Amygdala (tissue), 56 donors: ENCODE results near the gene SVIL.

ENCODE experiments used
- DNase-seq, 56 donors: peaks; one replicate each; lab custom pipeline; 2025; lab: John Stamatoyannopoulos, UW

Gene SVIL, protein sequence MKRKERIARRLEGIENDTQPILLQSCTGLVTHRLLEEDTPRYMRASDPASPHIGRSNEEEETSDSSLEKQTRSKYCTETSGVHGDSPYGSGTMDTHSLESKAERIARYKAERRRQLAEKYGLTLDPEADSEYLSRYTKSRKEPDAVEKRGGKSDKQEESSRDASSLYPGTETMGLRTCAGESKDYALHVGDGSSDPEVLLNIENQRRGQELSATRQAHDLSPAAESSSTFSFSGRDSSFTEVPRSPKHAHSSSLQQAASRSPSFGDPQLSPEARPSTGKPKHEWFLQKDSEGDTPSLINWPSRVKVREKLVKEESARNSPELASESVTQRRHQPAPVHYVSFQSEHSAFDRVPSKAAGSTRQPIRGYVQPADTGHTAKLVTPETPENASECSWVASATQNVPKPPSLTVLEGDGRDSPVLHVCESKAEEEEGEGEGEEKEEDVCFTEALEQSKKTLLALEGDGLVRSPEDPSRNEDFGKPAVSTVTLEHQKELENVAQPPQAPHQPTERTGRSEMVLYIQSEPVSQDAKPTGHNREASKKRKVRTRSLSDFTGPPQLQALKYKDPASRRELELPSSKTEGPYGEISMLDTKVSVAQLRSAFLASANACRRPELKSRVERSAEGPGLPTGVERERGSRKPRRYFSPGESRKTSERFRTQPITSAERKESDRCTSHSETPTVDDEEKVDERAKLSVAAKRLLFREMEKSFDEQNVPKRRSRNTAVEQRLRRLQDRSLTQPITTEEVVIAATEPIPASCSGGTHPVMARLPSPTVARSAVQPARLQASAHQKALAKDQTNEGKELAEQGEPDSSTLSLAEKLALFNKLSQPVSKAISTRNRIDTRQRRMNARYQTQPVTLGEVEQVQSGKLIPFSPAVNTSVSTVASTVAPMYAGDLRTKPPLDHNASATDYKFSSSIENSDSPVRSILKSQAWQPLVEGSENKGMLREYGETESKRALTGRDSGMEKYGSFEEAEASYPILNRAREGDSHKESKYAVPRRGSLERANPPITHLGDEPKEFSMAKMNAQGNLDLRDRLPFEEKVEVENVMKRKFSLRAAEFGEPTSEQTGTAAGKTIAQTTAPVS (N-terminal part only)

DNA sequence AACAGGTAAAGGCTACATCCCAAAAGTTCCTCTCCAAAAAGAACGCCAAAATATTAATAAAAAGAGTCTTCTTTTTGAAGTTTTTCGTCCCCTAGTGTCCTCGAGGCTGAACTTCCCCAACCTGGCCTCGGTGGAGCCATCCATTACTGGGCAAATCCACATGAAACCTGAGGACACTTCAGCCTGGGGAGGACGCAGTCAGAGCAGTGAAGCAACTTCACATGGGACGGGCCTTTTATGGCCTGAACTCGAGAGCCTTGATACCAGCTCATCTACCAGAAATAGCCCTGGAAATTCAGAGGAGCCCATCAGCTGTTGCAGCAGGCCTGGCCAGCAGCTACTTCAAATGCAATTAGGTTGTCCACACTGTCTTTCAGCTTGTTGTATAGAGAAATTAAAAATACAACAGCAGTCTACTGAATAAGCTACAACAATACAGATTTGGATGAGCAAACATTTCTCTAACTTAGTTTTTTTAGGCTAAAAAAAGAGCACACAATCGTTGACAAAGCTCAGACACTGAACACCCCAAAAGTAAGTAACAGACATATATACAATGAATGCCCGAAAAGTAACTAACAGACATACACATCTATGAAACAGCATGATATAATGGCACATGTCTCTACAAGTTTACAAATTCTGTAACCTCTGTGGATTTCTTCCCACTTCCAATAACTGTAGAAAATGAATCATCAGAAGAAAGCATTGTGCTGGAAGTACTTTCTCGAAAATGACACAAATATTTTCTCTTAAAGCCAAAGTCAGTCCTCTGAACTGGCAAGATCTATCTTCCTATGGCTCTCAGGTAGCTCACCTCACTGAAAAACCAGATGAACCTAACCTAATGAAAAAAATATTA lies at the start of gene SVIL:
Gene SVIL (minus strand): TSS at position 208 of the 862 bp plus-strand sequence. CDS start 79,913 bp downstream, outside the sequence.
- no peak for DNase-seq

DNA sequence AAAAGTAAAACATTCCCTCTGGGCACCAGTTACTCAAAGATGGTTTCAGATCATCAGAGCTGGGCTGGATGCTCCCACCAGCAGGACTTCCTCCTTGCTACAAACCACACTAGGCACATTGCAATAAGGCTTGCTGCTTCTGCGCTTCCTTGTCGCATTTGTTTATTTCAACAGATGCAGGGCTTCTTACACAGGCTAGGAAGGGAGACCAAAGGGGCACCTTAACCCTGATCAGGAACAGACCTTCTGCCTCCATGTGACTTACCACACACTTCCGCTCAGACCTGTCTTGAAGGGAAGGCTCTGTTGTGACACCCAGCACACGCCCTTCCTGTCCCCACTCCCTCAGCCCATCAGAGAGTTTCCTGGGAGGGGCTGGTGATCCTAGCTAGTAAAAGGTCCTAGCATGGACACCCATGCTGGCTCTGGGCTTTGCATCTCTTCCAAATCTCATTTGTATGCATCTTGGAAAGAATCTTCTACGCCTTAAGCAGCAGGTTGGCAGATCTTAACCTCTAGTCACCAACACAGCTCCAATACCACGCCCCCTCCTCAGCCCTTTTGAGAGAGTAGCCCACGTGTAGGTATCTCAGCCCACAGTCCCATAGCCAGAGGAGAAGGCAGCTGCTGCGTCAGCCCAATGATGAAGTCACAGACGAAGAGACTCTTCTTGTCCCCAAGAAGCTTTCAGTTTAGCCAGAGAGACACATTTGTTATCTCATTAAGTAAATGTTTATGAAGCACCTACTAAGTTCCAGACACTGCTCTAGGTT lies 47.1 kb upstream of the SVIL start:
- no peak for DNase-seq

DNA sequence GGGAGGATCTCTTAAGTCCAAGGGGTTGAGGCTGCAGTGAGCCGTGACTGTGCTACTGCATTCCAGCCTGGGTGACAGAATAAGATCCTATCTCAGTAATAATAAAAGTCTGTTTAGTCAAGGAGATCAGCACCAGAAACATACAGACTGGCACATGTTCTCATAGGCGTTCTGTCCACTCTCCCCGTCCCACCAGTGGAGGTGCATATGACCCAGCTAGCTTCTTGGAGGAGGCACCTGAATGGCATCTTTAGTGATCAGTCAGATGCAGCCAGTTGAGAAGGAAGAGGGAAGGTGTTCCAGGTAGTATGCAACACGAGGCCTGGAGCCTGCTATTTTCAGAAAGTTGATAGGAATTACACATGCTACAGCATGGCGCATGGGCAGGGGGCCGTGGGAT lies 45.3 kb upstream of the SVIL start:
- no peak for DNase-seq

DNA sequence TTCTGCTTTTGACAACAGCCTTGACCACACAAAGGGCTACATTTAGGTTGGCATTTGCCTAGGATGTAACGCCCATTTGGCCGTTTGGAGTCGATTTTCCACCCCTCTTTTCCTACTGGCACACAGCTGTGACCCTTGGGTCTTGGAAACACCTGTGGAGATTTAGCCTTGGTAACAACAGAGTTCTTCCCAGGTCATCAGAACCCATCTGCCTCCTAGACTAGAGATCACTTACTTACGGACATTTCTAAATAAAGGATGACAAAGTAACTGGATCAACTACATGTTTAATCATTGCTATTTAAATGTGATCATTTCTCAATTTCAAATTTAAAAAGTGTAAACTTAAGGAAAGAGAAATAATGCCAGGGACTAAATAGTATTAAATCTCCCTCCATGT lies 42.0 kb upstream of the SVIL start:
- DNase-seq: no peak

DNA sequence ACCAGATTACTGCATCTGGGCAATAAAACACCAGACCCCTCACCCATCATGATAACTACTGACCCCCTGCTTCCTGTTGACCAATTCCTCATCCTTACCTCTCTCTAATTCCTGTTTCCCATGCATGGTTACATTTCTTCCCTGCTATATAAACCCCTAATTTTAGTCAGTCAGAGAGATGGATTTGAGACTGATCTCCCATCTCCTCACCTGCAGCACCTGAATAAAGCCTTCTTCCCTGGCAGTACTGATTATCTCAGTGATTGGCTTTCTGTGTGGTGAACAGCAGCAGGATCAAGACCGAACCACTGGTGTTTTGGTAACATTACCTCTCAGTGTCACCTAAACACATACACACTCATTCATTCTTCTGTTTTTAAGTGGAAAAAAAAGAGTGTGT lies 41.2 kb upstream of the SVIL start:
- DNase-seq: no peak

DNA sequence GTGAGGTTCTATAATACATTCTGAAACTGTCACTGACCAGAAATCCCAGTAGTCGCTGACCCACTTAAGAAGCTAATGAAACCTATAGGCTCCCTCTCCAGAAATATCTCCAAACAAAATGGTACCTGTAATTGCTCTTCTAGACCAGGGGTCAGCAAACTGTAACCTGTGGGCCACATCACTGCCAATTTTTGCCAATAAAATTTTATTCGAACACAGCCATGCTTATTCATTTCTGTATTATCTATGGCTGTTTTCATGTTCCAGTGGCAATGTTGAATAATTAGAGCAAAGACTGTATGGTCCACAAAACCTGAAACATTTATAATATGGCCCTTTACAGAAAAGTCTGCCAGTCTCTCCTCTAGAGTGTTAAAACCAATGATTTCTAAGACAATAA lies 37.2 kb upstream of the SVIL start:
- DNase-seq: no peak

DNA sequence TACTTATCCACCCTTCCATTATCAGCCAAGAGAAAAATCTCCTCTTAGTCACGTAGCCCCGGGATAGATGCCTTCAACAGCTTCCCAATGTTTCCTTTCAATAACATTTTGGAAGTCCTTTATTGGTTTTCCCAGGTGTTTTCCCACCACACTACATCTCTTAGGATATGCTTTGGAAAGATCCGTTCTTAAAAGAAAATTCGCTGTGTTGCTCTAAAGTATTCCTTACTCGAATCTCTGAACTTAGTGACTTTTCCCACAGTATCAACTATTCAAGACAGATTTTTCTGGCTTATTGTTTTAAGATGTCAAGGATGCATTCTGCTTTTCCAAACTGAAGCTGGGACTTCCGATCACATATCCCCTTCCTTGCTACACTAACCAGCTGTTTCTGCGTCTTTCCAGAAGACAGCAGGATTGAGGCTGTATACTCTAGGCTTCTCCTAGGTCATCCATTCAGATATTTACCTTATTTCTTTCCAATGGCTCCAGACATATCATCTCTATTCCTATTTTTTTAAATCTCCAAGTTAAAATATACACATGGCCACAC lies 36.5 kb upstream of the SVIL start:
- no peak for DNase-seq

DNA sequence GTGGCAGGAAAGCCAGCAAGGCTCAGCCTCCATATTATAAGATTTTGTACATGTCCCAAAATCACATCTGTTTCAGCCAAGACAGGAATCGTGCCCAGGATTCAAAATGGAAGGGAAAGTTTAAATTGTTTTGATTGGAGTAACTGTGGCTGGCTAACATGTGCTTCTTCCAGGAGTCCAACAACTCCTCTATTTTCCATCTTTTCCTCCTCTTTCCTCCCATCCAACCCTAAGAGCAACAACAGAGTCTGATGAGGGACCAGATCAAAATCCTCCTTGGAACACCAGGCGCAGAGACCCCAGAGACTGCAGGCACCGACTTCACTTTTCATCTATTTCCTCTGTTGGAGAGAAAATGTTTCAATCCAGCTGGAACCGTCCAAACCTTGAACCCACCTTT lies 36.0 kb upstream of the SVIL start:
- no peak for DNase-seq

DNA sequence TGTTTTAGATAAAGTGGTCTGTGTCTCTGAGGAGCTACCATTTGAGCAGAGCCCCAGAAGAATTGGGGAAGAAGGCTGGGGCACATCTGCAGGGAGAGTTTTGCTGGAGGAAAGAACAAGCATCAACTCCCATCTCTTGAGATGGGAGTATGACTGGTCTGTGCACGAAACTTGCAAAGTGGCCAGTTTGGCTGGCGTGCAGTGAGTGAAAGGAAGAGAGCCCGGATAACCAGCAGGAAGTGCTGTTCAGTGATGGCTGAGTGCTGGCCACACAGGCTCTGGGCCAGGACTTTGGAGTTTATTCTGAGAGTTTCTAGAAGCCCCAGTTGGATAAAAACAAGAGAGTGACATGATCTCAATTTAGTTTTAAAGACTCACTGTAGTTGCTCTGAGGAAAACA lies 34.4 kb upstream of the SVIL start:
- DNase-seq: no peak

DNA sequence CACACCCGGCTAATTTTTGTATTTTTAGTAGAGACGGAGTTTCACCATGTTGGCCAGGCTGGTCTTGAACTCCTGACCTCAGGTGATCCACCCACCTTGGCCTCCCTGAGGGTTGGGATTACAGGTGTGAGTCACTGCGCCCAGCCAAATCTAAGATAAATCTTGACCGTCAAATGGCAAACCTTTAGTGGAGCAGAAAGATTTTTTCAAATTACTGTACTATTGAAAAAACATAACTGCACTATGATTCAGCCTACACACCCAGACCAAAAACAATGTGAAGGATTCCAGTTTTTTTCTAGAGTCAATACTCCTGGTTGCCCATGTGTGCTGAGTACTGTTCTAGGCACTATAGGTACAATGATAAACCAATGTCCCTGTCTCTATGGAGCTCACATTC lies 33.9 kb upstream of the SVIL start:
- no peak for DNase-seq

DNA sequence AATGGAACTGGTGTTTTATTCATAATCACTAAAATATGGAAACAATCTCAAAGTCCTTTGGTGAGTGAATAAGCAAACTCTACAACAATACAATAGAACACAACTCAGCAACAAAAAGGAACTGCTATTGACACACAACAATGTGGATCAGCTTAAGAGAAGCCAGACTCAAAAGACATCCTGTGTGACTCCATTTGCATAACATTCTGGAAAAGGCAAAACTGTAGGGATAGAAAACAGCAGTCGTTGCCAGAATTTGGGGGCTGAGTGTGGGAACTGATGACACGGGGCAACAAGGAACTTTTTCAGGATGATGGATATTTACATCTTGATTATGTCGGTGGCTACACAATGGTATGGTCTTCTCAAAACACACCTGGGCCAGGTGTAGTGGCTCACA lies 32.4 kb upstream of the SVIL start:
- no peak for DNase-seq

DNA sequence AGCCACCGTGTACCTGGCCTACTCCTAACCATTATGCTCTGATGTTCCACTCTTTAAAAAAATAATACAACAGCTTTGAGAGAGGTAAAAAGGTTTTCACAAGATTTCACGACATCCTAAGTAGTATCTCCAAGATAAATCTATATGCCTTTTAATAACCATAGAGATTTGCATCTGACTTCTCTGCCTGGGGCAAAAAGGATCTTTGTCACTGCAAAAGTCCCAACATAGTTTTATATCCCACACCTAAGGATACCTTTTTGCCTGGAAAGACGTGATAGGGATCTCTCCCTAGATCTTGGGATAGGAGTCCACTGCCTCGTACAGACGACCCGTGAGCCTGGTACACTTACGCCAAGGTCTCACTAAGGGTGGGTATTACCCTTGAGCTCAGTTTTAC lies 31.4 kb upstream of the SVIL start:
- no peak for DNase-seq

DNA sequence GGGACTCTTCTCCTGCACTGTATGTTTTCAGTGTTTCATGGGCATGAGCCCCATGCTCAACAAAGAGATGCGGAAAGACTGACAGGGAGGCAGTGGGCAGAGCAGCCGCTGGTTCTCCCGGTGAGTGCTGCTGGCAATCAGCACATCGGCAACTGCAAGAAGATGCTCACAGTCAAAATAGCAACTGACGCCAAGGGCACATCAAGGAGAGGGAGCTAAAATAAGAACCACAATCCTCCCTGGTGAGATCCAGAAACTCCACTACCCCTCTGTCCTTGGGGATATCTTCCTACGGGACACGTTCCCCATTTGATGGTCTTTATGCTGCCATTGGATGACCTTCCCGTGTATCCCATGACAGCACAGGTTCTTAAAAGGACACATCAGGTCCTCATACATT lies 28.9 kb upstream of the SVIL start:
- DNase-seq: no peak

DNA sequence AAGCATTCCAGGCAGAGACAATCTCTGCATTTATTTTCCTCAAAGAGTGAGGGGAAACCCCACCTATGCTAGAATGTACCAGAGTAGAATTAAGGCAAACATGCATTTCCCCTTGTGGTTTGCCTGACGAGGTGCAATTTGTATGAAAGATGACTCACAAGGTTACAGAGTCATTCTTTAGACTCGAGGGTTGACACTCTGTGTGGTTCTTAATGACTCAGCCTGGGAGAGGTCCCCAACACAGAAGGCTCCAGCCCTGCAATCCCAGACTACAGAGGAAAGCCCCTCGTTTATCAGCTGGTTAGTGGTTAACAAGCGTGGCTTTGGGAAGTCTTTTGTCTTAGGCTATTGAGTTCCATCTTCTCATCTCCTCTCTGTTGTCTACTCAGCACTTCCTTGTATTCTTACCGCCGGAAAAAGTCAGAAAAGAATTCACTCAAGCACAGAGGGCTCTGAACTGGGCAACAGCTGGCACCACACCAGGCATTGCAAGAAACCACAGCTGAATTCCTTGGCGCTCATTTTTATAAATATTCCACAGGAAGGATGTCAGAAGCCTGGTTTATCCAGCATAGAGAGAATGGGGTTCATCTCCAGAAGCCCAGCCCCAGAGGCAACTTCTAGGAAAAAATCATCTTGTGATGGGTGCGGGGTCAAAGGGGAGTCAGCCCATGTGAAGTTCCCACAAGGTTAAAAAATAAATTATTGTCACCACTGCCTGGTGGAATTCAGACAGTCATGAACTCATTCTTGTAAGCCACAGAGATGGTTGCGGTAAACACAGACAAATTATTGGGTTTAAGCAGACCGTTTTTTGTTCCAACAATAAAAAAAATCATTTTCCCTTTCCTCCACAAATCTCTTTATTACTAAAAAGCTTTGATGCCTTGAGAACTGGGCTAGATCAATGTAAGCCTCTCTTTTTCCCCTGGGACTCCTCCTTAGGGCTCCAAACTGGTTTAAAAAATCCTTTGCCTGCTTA lies 24.5 kb upstream of the SVIL start:
- DNase-seq: no peak

DNA sequence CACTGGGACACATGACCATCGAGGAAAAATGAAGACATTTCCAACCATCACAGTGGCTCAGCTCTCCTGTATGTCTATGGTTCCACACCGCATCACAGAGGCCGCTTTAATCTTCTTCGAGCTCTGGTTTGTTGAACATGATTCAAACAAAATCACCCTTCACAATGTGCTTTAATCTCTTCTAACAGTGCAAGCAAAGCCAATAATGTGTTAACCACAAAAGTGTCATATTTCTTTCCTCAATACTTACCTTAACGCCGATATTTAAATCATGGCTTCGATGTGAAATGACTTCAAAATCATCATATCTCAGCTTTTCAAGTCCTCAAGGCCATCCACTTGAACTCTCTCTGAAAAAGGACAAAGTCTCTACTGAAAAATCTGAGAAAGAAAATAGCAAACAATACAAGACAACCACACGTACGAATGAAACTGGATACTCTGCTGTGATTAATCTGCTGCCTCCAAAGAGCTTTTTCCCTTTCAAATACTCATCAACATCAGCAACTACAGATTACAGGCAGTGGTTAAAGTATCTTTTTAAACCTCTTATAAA lies 23.0 kb upstream of the SVIL start:
- DNase-seq: no peak

DNA sequence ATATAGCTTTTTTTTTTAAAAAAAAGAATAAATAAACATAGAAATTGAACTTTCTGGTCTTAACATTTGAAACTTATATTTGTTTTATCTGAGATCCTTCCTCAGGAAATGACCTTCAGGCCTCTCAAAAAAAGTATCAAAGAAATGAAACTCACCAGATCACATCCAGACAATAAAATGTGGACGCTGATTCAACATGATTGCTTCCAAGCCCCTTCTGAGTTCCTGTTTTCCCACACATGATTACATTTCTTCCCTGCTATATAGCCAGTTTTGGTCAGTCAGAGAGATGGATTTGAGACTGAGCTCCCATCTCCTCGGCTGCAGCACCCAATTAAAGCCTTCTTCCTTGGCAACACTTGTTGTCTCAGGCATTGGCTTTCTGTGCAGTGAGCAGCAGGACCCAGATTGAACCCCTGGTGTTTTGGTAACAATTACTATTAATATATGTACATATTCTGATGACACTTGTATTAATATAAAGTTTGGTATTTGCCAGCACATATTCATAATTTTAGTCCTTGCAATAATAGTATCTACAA lies 21.8 kb upstream of the SVIL start:
- no peak for DNase-seq

DNA sequence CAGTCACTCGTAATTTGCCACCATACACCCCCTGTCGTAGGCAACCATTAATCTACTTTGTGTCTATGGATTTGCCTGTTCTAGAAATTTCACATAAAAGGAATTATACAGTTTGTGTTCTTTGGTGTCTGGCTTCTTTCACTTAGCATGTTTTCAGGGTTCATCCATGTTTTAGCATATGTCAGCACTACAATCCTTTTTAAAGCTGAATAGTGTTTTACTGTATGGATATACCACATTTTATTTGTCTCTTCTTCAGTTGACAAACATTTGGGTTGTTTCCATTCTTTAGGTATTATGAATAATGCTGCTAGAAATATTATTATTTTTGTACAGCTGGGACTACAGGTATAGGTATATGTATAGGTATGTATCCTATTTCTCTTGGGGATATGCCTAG lies 17.4 kb upstream of the SVIL start:
- DNase-seq: no peak

DNA sequence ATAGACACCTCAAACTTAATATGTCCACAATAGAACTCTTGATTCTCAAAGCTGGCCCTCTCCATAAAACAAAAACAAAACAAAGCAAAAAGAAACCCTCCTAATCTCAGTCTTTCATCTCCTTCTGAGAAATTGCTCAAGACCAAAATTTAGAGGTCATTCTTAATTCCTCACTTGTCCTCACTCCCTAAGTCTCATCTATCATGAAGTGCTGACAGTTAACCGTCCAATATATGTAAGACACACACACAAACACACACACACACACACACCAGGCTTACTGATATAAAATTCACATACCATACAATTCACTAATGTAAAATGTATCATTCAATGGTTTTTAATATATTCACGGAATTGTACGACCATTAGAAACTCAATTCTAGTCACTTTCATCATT lies 17.0 kb upstream of the SVIL start:
- no peak for DNase-seq
